Activated CD8-positive, alpha-beta T cell treated with anti-CD3 and anti-CD28 coated beads for 36 hours (primary cell): ENCODE results near the gene COL12A1. TPM values are rescaled to one million over a fixed set of nuclear protein-coding genes. Genes with fewer than 3 reads are reported as not detected.
A peak's percentile ranks its signal among the peaks of the same experiment; 100 is the strongest.

Experiments used
- ATAC-seq: fragments of 200-7000 bp; cut with Tn5 transposase; one replicate; pipeline ENCODE4 v1.10.0; 2021; ENCODE audit warnings: mild to moderate bottlenecking, moderate library complexity
- CTCF ChIA-PET: fragments of 350-600 bp; sonication (Branson Sonifier 250); formaldehyde crosslinking; loops from one replicate; lab custom pipeline; 2021; ENCODE audit warnings: antibody characterized with exemption; lab: Charles Lee
- POLR2A ChIA-PET: fragments of 350-600 bp; sonication (Branson Sonifier 250); formaldehyde crosslinking; loops from one replicate; lab custom pipeline; 2021; ENCODE audit warnings: antibody characterized with exemption; lab: Charles Lee
- DNase-seq: peaks from one replicate; pipeline ENCODE4 v3.0.0-alpha.2; 2020
- H3K27ac Mint-ChIP-seq: one replicate; pipeline ENCODE4 v1.8.0; 2021; ENCODE audit warnings: mild to moderate bottlenecking, mixed read lengths
- H3K27me3 Mint-ChIP-seq: one replicate; pipeline ENCODE4 v1.8.0; 2021; ENCODE audit warnings: mixed read lengths
- H3K36me3 Mint-ChIP-seq: one replicate; pipeline ENCODE4 v1.8.0; 2021; ENCODE audit warnings: low read depth, mixed read lengths
- H3K4me1 Mint-ChIP-seq: one replicate; pipeline ENCODE4 v1.8.0; 2021; ENCODE audit warnings: low read depth, mixed read lengths
- H3K4me3 Mint-ChIP-seq: one replicate; pipeline ENCODE4 v1.8.0; 2021; ENCODE audit warnings: mild to moderate bottlenecking, moderate library complexity, mixed read lengths
- H3K9me3 Mint-ChIP-seq: one replicate; pipeline ENCODE4 v1.8.0; 2021; ENCODE audit warnings: mixed read lengths
- CTCF ChIP-seq: fragments of 200-600 bp; IDR thresholded peaks from one replicate; pipeline ENCODE4 v1.8.0; 2022; ENCODE audit warnings: antibody characterized with exemption, mild to moderate bottlenecking
- intact Hi-C: fragments of 100-400 bp; cut with micrococcal nuclease; formaldehyde crosslinking; loops from one replicate; pipeline ENCODE4 v1.10.0; 2022
- total RNA-seq, 2 experiments: library from RNA; stranded (reverse); gene quantifications; one replicate each; pipeline ENCODE4 v1.2.3, GENCODE V29; 2021

Gene COL12A1
- total RNA-seq, 2 experiments from 2014 or later: 0.09 TPM; not detected in 1

DNA sequence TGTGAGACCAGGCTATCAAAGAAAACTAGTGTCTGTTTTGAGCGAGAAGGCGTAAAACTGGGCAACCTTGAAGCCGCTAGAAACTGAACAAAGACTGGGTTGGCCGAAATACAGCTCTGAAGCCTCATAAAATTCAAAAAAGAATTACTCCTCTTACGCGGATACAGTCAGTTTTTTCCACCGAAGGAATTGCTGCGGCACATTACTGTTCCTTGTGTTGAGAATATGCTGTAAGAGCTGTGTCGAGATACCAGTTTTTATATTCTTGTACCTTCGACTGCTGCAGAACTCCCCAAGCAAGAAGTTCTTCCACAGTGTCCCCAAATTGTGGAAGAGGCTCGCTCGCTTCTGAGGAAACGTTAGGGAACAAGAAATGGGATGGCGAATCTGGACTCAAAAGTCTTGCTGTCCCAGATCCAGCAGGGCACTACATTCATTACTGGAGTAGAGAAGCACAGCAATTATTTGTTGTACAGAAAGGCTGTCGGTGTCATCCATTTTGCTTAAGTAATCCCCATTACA lies 38.3 kb upstream of the COL12A1 start:
- ChIA-PET POLR2A (interaction anchor here (0.7 to 3.1 kb wide), 10 partner anchors 9 to 1549 kb away, joined by 3 to 22 read pairs (median 3); partner anchors contain the start of genes FILIP1, SENP6 and TMEM30A), CTCF (interaction anchor here (0.7 to 2.9 kb wide), 9 partner anchors 9 to 283 kb away, joined by 3 to 12 read pairs (median 6); no protein-coding TSS in a partner anchor)
- ATAC-seq (no peak), DNase-seq (no peak)
- TF ChIP-seq CTCF: no peak
- Mint-ChIP-seq H3K4me1 (peaks cover 26% of the 10 kb centered on the region), H3K9me3 (no peaks in the 10 kb centered on the region), H3K4me3 (peak overlapping the region; percentile 99), H3K27me3 (peaks cover 8% of the 10 kb centered on the region), H3K27ac (peak overlapping the region; percentile 99), H3K36me3 (peaks cover 26% of the 10 kb centered on the region)
- intact Hi-C loops: no loop called here

DNA sequence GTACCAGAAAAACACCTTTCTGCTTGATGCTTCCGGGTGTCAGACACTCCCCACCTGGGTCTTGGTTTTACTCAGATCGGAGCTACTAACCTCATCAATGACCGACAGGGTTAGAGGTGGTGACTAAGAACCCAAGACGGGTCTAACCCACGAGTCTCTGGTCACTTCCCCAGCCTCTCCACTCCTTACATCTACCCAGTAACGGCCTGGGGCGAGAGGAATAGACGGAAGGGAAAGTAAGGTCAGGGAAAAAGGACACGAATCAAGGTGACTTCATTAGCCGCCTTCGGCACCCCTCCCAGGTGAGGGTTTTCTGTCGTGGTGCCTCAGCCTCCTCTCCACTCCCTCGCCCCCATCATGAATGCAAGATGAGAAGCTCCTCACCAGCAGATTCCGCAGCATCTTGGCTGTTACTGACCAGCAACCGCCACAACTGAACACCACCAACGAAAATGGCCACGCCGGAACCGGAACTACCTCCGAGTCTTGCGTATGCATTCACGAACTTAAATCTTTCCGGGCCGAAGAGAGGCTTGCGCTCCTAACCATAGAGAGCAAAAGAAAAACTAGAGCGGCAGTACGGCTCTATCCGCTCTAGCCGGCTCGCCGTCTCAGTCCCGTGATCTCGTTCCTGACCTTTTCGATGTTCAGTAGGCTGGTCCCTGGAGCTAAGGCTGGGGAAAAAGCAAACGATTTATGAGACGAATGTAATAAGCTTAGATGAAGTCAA lies 37.6 kb upstream of the COL12A1 start, which contains the start of gene COX7A2:
TSS of gene COX7A2 (minus strand) at position 469 of the 730 bp plus-strand sequence. CDS start at position 402, 67 bp downstream.
- no peak for TF ChIP-seq CTCF
- peak within 1 kb of the TSS; percentile 99 for H3K4me3 Mint-ChIP-seq
- ChIA-PET POLR2A (interaction anchor here (0.6 to 3.1 kb wide), 14 partner anchors 9 to 1549 kb away, joined by 3 to 22 read pairs (median 3); partner anchors contain the start of genes FILIP1, SENP6 and TMEM30A), CTCF (interaction anchor here (0.6 to 2.9 kb wide), 11 partner anchors 9 to 283 kb away, joined by 3 to 12 read pairs (median 3); no protein-coding TSS in a partner anchor)
- peaks cover 31% of the 10 kb centered on the region for H3K36me3 Mint-ChIP-seq
- ATAC-seq: peak; percentile 97
- DNase-seq: peak; percentile 93
- peaks cover 26% of the 10 kb centered on the region for H3K4me1 Mint-ChIP-seq
- intact Hi-C loops: loop anchor here (2.0 kb wide), 1 partner anchor 41 kb away; the partner anchor contains the start of gene TMEM30A
- peak within 1 kb of the TSS; percentile 99 for H3K27ac Mint-ChIP-seq
- no peaks in the 10 kb centered on the region for H3K9me3 Mint-ChIP-seq
- H3K27me3 Mint-ChIP-seq: peaks cover 8% of the 10 kb centered on the region

- Mint-ChIP-seq H3K27ac (no peak overlapping the region), H3K27me3 (no peaks in the 10 kb centered on the region), H3K4me3 (no peak overlapping the region), H3K4me1 (peaks cover 15% of the 10 kb centered on the region), H3K9me3 (no peaks in the 10 kb centered on the region), H3K36me3 (peaks cover 35% of the 10 kb centered on the region)
- no peak for ATAC-seq
- ChIA-PET POLR2A (no interaction called here), CTCF (no interaction called here)
- TF ChIP-seq CTCF: no peak
- intact Hi-C loops: no loop called here
- DNase-seq: no peak
Measured at GRCh38 chr6:75236630-75237029, 30.8 kb upstream of the COL12A1 start.

GRCh38 chr6:75235271-75235670 lies 29.4 kb upstream of the COL12A1 start:
- H3K27ac Mint-ChIP-seq: no peak overlapping the region
- intact Hi-C loops: no loop called here
- ChIA-PET POLR2A (interaction anchor here (1.5 kb wide), 1 partner anchor 8 kb away, joined by 9 read pairs; the partner anchor contains the start of gene COX7A2), CTCF (interaction anchor here (1.0 to 2.3 kb wide), 2 partner anchors 8 to 25 kb away, joined by 6 read pairs; partner anchors contain the start of gene COX7A2)
- TF ChIP-seq CTCF: no peak
- no peaks in the 10 kb centered on the region for H3K27me3 Mint-ChIP-seq
- no peak for ATAC-seq
- H3K4me1 Mint-ChIP-seq: peaks cover 6% of the 10 kb centered on the region
- H3K9me3 Mint-ChIP-seq: no peaks in the 10 kb centered on the region
- no peak overlapping the region for H3K4me3 Mint-ChIP-seq
- DNase-seq: no peak
- peaks cover 26% of the 10 kb centered on the region for H3K36me3 Mint-ChIP-seq
